Adrenal gland (tissue), 5 donors: ENCODE results near the gene DNMBP.
A peak's percentile ranks its signal among the peaks of the same experiment; 100 is the strongest.

ENCODE experiments used
- CTCF ChIP-seq, 6 experiments: fragments of 450-650 bp in 4 of 6; fragments of 200-600 bp in 2 of 6; sonication (generic) in 1 of 6; IDR thresholded peaks; 1 replicate in 5 of 6; 2 replicates in 1 of 6; pipeline versions ENCODE4 v1.5.1 to v1.8.0; 2016 to 2021; ENCODE audit warnings: antibody characterized with exemption in 6 of 6, mild to moderate bottlenecking in 2 of 6, moderate library complexity in 1 of 6
- POLR2A ChIP-seq, 2 donors: fragments of 450-650 bp; IDR thresholded peaks; one replicate each; pipeline ENCODE4 v1.6.1; 2017; ENCODE audit warnings: antibody characterized with exemption in 2 of 2, mild to moderate bottlenecking in 2 of 2, moderate library complexity in 1 of 2
- donor health status: DM: no; HTN: no; CAD: no.

DNA sequence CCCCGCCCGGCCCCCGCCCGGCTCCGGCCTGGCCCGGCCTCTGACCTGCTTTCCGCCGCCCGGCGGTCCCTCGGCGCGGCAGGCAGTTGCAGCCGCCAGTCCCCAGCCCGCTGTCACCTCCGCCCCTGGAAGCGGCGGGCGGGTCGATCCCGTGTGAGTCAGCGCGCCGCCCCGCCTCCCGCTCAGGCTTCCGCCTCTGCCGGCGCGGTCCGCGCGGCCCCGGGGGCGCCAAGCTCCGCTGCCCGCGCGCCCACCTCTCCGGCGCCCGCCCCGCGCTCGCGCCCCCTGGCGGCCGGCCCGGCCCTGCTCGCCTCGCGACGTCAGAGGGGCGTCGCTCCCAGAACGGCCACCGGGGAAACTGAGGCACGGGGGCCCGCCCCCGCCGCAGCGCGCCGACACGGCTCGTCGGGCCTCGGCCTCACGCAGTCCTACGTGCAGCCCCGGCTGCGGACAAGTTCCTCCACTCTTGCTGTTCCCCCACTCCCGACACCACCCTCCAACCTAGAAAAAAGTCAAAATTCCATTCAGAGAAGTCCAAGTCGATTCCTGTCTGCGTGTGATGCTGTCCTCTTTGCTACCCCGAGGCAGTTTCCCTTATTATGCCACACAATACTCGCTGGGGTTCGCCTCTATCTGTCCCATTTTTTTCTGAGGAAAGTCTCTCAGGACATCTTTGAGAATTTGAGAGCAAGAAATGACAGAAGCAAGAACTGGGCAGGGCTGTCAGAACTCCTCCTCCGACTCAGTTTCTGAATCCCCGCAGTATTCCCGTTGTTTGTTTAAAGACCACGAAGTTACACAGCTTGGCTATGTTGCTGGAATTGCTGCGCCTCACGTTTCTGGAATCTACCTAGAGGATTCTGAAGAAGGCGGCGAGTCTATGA is at the start of gene DNMBP:
- TF ChIP-seq POLR2A (IDR thresholded peaks at IDR 0.05) (peak; percentile 51 to 53), CTCF (IDR thresholded peaks at IDR 0.05) (peak in 5 of 6 experiments; percentile 11 to 87 (median 51))
